ENCODE data around the gene PRKAG2.

DNA sequence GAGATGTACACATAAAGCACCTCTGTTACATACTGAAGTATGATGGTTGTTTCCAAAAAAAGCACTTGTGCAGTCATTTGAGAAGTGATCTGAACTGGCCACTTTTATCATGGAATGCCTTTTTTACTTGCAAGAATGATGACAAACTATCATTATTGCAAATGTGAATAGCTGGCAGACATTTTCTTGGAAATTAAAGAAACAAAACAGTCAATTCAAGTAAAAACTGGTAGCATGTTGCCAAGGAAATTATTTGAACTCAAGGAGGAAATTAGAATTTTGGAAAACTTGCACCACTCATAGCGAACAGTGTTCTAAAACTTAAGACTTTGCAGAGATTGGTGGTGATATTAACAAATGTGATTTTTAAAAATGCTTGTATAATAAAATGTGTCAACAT lies 363.8 kb downstream of the PRKAG2 start:
- TF ChIP-seq, protein P1, sequence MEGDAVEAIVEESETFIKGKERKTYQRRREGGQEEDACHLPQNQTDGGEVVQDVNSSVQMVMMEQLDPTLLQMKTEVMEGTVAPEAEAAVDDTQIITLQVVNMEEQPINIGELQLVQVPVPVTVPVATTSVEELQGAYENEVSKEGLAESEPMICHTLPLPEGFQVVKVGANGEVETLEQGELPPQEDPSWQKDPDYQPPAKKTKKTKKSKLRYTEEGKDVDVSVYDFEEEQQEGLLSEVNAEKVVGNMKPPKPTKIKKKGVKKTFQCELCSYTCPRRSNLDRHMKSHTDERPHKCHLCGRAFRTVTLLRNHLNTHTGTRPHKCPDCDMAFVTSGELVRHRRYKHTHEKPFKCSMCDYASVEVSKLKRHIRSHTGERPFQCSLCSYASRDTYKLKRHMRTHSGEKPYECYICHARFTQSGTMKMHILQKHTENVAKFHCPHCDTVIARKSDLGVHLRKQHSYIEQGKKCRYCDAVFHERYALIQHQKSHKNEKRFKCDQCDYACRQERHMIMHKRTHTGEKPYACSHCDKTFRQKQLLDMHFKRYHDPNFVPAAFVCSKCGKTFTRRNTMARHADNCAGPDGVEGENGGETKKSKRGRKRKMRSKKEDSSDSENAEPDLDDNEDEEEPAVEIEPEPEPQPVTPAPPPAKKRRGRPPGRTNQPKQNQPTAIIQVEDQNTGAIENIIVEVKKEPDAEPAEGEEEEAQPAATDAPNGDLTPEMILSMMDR (IDR thresholded peaks at IDR 0.05; ENCODE audit: low read depth, low read length, poor library complexity, severe bottlenecking), result no peak
- no peak for TF ChIP-seq EZH2phosphoT487 (IDR thresholded peaks at IDR 0.05; ENCODE audit: borderline replicate concordance, low read length)

Data from DOHH2 (cell line).